Spleen (tissue), 11 donors: Measurements from ENCODE around the gene NSL1. TPM values are rescaled to one million over a fixed set of nuclear protein-coding genes. Genes with fewer than 3 reads are reported as not detected.

Source experiments
- DNase-seq: peaks from one replicate; pipeline ENCODE4 v3.0.0-alpha.2; 2020
- H3K27ac ChIP-seq, 8 donors: fragments of 200-600 bp; sonication (generic) in 7 of 8; 1 replicate in 4 of 8; 2 replicates in 4 of 8; pipeline versions ENCODE4 v1.5.0 to v1.8.0; 2016 to 2021; ENCODE audit warnings: inconsistent platforms in 4 of 8, mild to moderate bottlenecking in 4 of 8, moderate library complexity in 1 of 8
- H3K27me3 ChIP-seq, 7 donors: fragments of 200-600 bp; sonication (generic) in 6 of 7; replicated peaks in 1 of 7; 1 replicate in 4 of 7; 2 replicates in 3 of 7; pipeline versions ENCODE4 v1.5.0 to v1.8.0; 2016 to 2021; ENCODE audit warnings: inconsistent platforms in 3 of 7, mild to moderate bottlenecking in 1 of 7
- H3K36me3 ChIP-seq, 6 donors: fragments of 200-600 bp; sonication (generic) in 5 of 6; 1 replicate in 4 of 6; 2 replicates in 2 of 6; pipeline versions ENCODE4 v1.5.0 to v1.8.0; 2016 to 2021; ENCODE audit warnings: inconsistent platforms in 2 of 6
- H3K4me1 ChIP-seq, 6 donors: fragments of 200-600 bp; sonication (generic) in 5 of 6; 1 replicate in 3 of 6; 2 replicates in 3 of 6; pipeline versions ENCODE4 v1.5.0 to v1.8.0; 2016 to 2021; ENCODE audit warnings: inconsistent platforms in 3 of 6
- H3K4me3 ChIP-seq, 8 donors: fragments of 200-600 bp; sonication (generic) in 7 of 8; 1 replicate in 4 of 8; 2 replicates in 4 of 8; pipeline versions ENCODE4 v1.5.0 to v1.8.0; 2016 to 2021; ENCODE audit warnings: inconsistent platforms in 4 of 8, mild to moderate bottlenecking in 4 of 8, moderate library complexity in 2 of 8
- H3K9me3 ChIP-seq, 8 donors: fragments of 200-600 bp; sonication (generic) in 7 of 8; 1 replicate in 4 of 8; 2 replicates in 4 of 8; pipeline versions ENCODE4 v1.5.0 to v1.8.0; 2016 to 2021; ENCODE audit warnings: inconsistent platforms in 4 of 8
- CTCF ChIP-seq, 11 experiments: fragments of 200-600 bp in 7 of 11; fragments of 450-650 bp in 4 of 11; sonication (generic) in 4 of 11; IDR thresholded peaks in 8 of 11; conservative IDR thresholded peaks in 3 of 11; 1 replicate in 7 of 11; 2 replicates in 4 of 11; pipeline versions ENCODE4 v1.4.0 to v1.8.0; 2016 to 2021; ENCODE audit warnings: antibody characterized with exemption in 11 of 11, inconsistent platforms in 4 of 11, mild to moderate bottlenecking in 1 of 11
- POLR2A ChIP-seq, 3 donors: fragments of 450-650 bp; IDR thresholded peaks; one replicate each; pipeline ENCODE4 v1.5.1; 2017; ENCODE audit warnings: antibody characterized with exemption in 3 of 3, mild to moderate bottlenecking in 1 of 3
- POLR2AphosphoS5 ChIP-seq, 3 donors: sonication (generic); formaldehyde crosslinking; IDR thresholded peaks; one replicate each; pipeline ENCODE4 v1.5.1; 2017; ENCODE audit warnings: antibody characterized with exemption in 3 of 3
- WGBS, 5 donors: extraction: QIAGEN DNeasy Blood & Tissue Kit in 3 of 5; methylation state at CpG; one replicate each; pipeline versions ENCODE4 v1.1.5 to v1.1.7; 2013 to 2018; 5-methylcytosine and 5-hydroxymethylcytosine counted together
- intact Hi-C: fragments of 100-400 bp; cut with DNase I; formaldehyde crosslinking; loops from one replicate; pipeline ENCODE4 v1.15.0; 2023; ENCODE audit warnings: low total_unique reads
- polyA plus RNA-seq, 3 donors: library from polyadenylated mRNA; stranded (reverse); fragments of 200-250 nt; gene quantifications; one replicate each; pipeline ENCODE4 v1.2.1, GENCODE V29; 2013
- total RNA-seq, 7 donors: library from RNA; depleted of rRNA in 3 of 7; stranded (reverse); fragments of >200 nt in 3 of 7; fragmentation: NEBNext Ultra II Directional in 4 of 7; extraction: Animal tissue kit (Norgen Biotek cat#: 25700) in 4 of 7; gene quantifications; one replicate each; pipeline versions ENCODE4 v1.1.0 to v1.2.1, GENCODE V29; 2016 to 2021
- donor health status: healthy with polysubstance abuse.
- donor health status: DM: no; HTN: no; CAD: no; lungs with moderate emphysema.
- donor health status: DM: no; HTN: no; CAD: no.
- donor health status: Bipolar disorder and iron deficiency.
- donor health status: healthy.
- donor health status: DM: no; HTN: no; CAD: no.
- donor health status: DM: yes; HTN: yes; CAD: no.

Gene NSL1
- total and polyA plus RNA-seq, 10 donors, result 16.4 to 92.3 (median 38.2) TPM

DNA sequence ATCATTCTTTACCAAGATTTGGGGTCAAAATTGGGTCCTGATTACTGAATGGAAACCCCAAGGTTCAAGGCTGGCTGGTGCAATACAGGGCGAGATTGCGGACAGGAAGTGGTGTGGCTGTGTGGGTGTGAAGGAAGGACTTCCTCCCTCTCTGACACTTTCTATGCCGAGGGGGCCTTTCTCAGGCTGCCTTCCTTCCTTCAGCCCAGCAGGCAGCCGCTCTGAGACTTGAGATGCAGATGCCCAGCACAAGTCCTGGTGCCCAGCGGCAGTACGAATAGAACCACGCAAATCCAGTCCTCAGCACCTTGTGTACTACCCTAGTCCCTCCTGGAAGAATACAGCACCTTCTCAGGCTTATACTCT lies 108.2 kb downstream of the NSL1 start:
- intact Hi-C loops, result no loop called here
- H3K4me1 ChIP-seq, result peaks cover 0 to 63% (median 26%) of the 10 kb centered on the region in 6 donors
- 11 to 44% (median 22%) methylated on average over 7 of the region's 7 CpGs for WGBS, 5 donors

GRCh38 chr1:212680680-212681389 lies 110.7 kb downstream of the NSL1 start:
- Histone ChIP-seq H3K27ac (no peak overlapping the region), H3K4me1 (peaks cover 0 to 70% (median 30%) of the 10 kb centered on the region in 6 donors), H3K4me3 (no peak overlapping the region), H3K9me3 (no peaks in the 10 kb centered on the region), H3K36me3 (no peaks in the 10 kb centered on the region), H3K27me3 (no peaks in the 10 kb centered on the region)
- no peak for TF ChIP-seq CTCF (IDR thresholded peaks at IDR 0.05 in 8 of 11, conservative IDR thresholded peaks at IDR 0.05 in 3 of 11)
- no peak for TF ChIP-seq POLR2AphosphoS5 (IDR thresholded peaks at IDR 0.05)
- no peak for TF ChIP-seq POLR2A (IDR thresholded peaks at IDR 0.05)
- WGBS, 5 donors, result 50 to 59% (median 55%) methylated on average over 4 of the region's 4 CpGs
- intact Hi-C loops, result no loop called here
- DNase-seq, result no peak

More for the DNA sequence above, 108.2 kb downstream of the NSL1 start:
- peak overlapping the region in 1 of 8 donors; percentile 43 for H3K4me3 ChIP-seq
- H3K36me3 ChIP-seq, result peaks cover 0 to 7% (median 2%) of the 10 kb centered on the region in 6 donors
- peak in 2 of 3 donors; percentile 44 to 59 for TF ChIP-seq POLR2AphosphoS5 (IDR thresholded peaks at IDR 0.05)
- TF ChIP-seq POLR2A (IDR thresholded peaks at IDR 0.05), result no peak
- H3K9me3 ChIP-seq, result no peaks in the 10 kb centered on the region
- H3K27ac ChIP-seq, result peak overlapping the region in 6 of 8 donors; percentile 16 to 76 (median 57)
- no peaks in the 10 kb centered on the region for H3K27me3 ChIP-seq
- peak; percentile 87 for DNase-seq

- H3K27ac ChIP-seq, result peak overlapping the region in 5 of 8 donors; percentile 22 to 69 (median 43)
- no peak for TF ChIP-seq CTCF (IDR thresholded peaks at IDR 0.05 in 8 of 11, conservative IDR thresholded peaks at IDR 0.05 in 3 of 11)
- no peak for TF ChIP-seq POLR2A (IDR thresholded peaks at IDR 0.05)
- TF ChIP-seq POLR2AphosphoS5 (IDR thresholded peaks at IDR 0.05), result peak in 1 of 3 donors; percentile 40
- no peaks in the 10 kb centered on the region for H3K27me3 ChIP-seq
- peaks cover 0 to 50% (median 24%) of the 10 kb centered on the region in 6 donors for H3K4me1 ChIP-seq
- no peak overlapping the region for H3K4me3 ChIP-seq
- no peaks in the 10 kb centered on the region for H3K9me3 ChIP-seq
- WGBS, 5 donors, result 47 to 69% (median 55%) methylated on average over 10 to 11 of the region's 11 CpGs
- no peak for DNase-seq
- H3K36me3 ChIP-seq, result no peaks in the 10 kb centered on the region
- intact Hi-C loops, result no loop called here
These were observed 112.8 kb downstream of the NSL1 start for GRCh38 chr1:212678456-212679410.

- no peaks in the 10 kb centered on the region for H3K27me3 ChIP-seq
- peaks cover 0 to 39% (median 13%) of the 10 kb centered on the region in 6 donors for H3K4me1 ChIP-seq
- H3K9me3 ChIP-seq, result no peaks in the 10 kb centered on the region
- no peaks in the 10 kb centered on the region for H3K36me3 ChIP-seq
- intact Hi-C loops, result no loop called here
- 74 to 84% (median 80%) methylated on average over 4 of the region's 4 CpGs for WGBS, 5 donors
- peak overlapping the region in 5 of 8 donors; percentile 20 to 69 (median 43) for H3K27ac ChIP-seq
- H3K4me3 ChIP-seq, result no peak overlapping the region
- DNase-seq, result no peak
- no peak for TF ChIP-seq POLR2AphosphoS5 (IDR thresholded peaks at IDR 0.05)
- no peak for TF ChIP-seq CTCF (IDR thresholded peaks at IDR 0.05 in 8 of 11, conservative IDR thresholded peaks at IDR 0.05 in 3 of 11)
- no peak for TF ChIP-seq POLR2A (IDR thresholded peaks at IDR 0.05)
These were observed 114.0 kb downstream of the NSL1 start for GRCh38 chr1:212677573-212677972.
